ENCODE measurements around the gene MALRD1. TPM values are rescaled to one million over a fixed set of nuclear protein-coding genes. Genes with fewer than 3 reads are reported as not detected.

MALRD1 gene
- total RNA-seq, 2 experiments from 2014 or later, result not detected

- CTCF ChIA-PET, result no interaction called here
- POLR2A ChIA-PET, result no interaction called here
These were observed 325.4 kb downstream of the MALRD1 start for GRCh38 chr10:19373988-19374387.

GRCh38 chr10:19385846-19386450 is 337.3 kb downstream of the MALRD1 start:
- no peak for DNase-seq
- POLR2A ChIA-PET, result no interaction called here
- Mint-ChIP-seq H3K4me1 (no peaks in the 10 kb centered on the region), H3K4me3 (no peak overlapping the region), H3K27me3 (no peaks in the 10 kb centered on the region), H3K9me3 (peaks cover 4% of the 10 kb centered on the region), H3K27ac (no peak overlapping the region), H3K36me3 (ENCODE audit: low read depth) (no peaks in the 10 kb centered on the region)
- CTCF ChIA-PET, result no interaction called here

More at GRCh38 chr10:19373988-19374387, 325.4 kb downstream of the MALRD1 start:
- H3K9me3 Mint-ChIP-seq, result no peaks in the 10 kb centered on the region
- DNase-seq, result no peak
- H3K27me3 Mint-ChIP-seq, result no peaks in the 10 kb centered on the region
- H3K27ac Mint-ChIP-seq, result no peak overlapping the region
- H3K36me3 Mint-ChIP-seq (ENCODE audit: low read depth), result no peaks in the 10 kb centered on the region
- H3K4me1 Mint-ChIP-seq, result no peaks in the 10 kb centered on the region
- no peak overlapping the region for H3K4me3 Mint-ChIP-seq

- Mint-ChIP-seq H3K4me1 (no peaks in the 10 kb centered on the region), H3K36me3 (ENCODE audit: low read depth) (no peaks in the 10 kb centered on the region), H3K9me3 (no peaks in the 10 kb centered on the region), H3K27me3 (no peaks in the 10 kb centered on the region), H3K27ac (no peak overlapping the region), H3K4me3 (no peak overlapping the region)
- no peak for DNase-seq
- ChIA-PET POLR2A (no interaction called here), CTCF (no interaction called here)
These were observed 360.3 kb downstream of the MALRD1 start for GRCh38 chr10:19408924-19409323.

- ChIA-PET CTCF (no interaction called here), POLR2A (no interaction called here)
- H3K27ac Mint-ChIP-seq, result no peak overlapping the region
- H3K4me3 Mint-ChIP-seq, result no peak overlapping the region
- no peak for DNase-seq
- H3K27me3 Mint-ChIP-seq, result no peaks in the 10 kb centered on the region
- no peaks in the 10 kb centered on the region for H3K4me1 Mint-ChIP-seq
- H3K36me3 Mint-ChIP-seq (ENCODE audit: low read depth), result no peaks in the 10 kb centered on the region
- H3K9me3 Mint-ChIP-seq, result no peaks in the 10 kb centered on the region
These were observed 362.5 kb downstream of the MALRD1 start for GRCh38 chr10:19411119-19411518.

GRCh38 chr10:19412531-19412930 is 363.9 kb downstream of the MALRD1 start:
- H3K27me3 Mint-ChIP-seq, result no peaks in the 10 kb centered on the region
- H3K9me3 Mint-ChIP-seq, result no peaks in the 10 kb centered on the region
- no peaks in the 10 kb centered on the region for H3K36me3 Mint-ChIP-seq (ENCODE audit: low read depth)
- H3K27ac Mint-ChIP-seq, result no peak overlapping the region
- no peaks in the 10 kb centered on the region for H3K4me1 Mint-ChIP-seq
- POLR2A ChIA-PET, result no interaction called here
- no peak overlapping the region for H3K4me3 Mint-ChIP-seq
- DNase-seq, result no peak
- CTCF ChIA-PET, result no interaction called here

- POLR2A ChIA-PET, result no interaction called here
- no peaks in the 10 kb centered on the region for H3K4me1 Mint-ChIP-seq
- no peak overlapping the region for H3K4me3 Mint-ChIP-seq
- H3K27me3 Mint-ChIP-seq, result no peaks in the 10 kb centered on the region
- no peaks in the 10 kb centered on the region for H3K36me3 Mint-ChIP-seq (ENCODE audit: low read depth)
- no peak for DNase-seq
- CTCF ChIA-PET, result interaction anchor here (0.6 kb wide), 1 partner anchor 1701 kb away, joined by 5 read pairs; no protein-coding TSS in a partner anchor
- no peaks in the 10 kb centered on the region for H3K9me3 Mint-ChIP-seq
- no peak overlapping the region for H3K27ac Mint-ChIP-seq
These were observed 367.6 kb downstream of the MALRD1 start for GRCh38 chr10:19416164-19416563.

GRCh38 chr10:19417740-19418139 is 369.1 kb downstream of the MALRD1 start:
- Mint-ChIP-seq H3K27ac (no peak overlapping the region), H3K36me3 (ENCODE audit: low read depth) (no peaks in the 10 kb centered on the region), H3K27me3 (no peaks in the 10 kb centered on the region), H3K4me1 (no peaks in the 10 kb centered on the region), H3K9me3 (no peaks in the 10 kb centered on the region), H3K4me3 (no peak overlapping the region)
- DNase-seq, result no peak
- POLR2A ChIA-PET, result no interaction called here
- CTCF ChIA-PET, result no interaction called here

- Mint-ChIP-seq H3K27ac (no peak overlapping the region), H3K36me3 (ENCODE audit: low read depth) (no peaks in the 10 kb centered on the region), H3K9me3 (no peaks in the 10 kb centered on the region), H3K4me1 (no peaks in the 10 kb centered on the region), H3K27me3 (no peaks in the 10 kb centered on the region), H3K4me3 (no peak overlapping the region)
- ChIA-PET CTCF (no interaction called here), POLR2A (no interaction called here)
- no peak for DNase-seq
These were observed 373.1 kb downstream of the MALRD1 start for GRCh38 chr10:19421674-19422073.

GRCh38 chr10:19426034-19426433 is 377.4 kb downstream of the MALRD1 start:
- Mint-ChIP-seq H3K27me3 (no peaks in the 10 kb centered on the region), H3K36me3 (ENCODE audit: low read depth) (no peaks in the 10 kb centered on the region), H3K4me1 (no peaks in the 10 kb centered on the region), H3K27ac (no peak overlapping the region), H3K9me3 (peaks cover 1% of the 10 kb centered on the region), H3K4me3 (no peak overlapping the region)
- CTCF ChIA-PET, result no interaction called here
- POLR2A ChIA-PET, result no interaction called here
- DNase-seq, result no peak

- Mint-ChIP-seq H3K36me3 (ENCODE audit: low read depth) (no peaks in the 10 kb centered on the region), H3K9me3 (peaks cover 6% of the 10 kb centered on the region), H3K27ac (no peak overlapping the region), H3K4me1 (no peaks in the 10 kb centered on the region), H3K4me3 (no peak overlapping the region), H3K27me3 (no peaks in the 10 kb centered on the region)
- POLR2A ChIA-PET, result no interaction called here
- CTCF ChIA-PET, result no interaction called here
- DNase-seq, result no peak
These were observed 383.2 kb downstream of the MALRD1 start for GRCh38 chr10:19431622-19432351.

GRCh38 chr10:19449860-19450259 is 401.3 kb downstream of the MALRD1 start:
- no peaks in the 10 kb centered on the region for H3K27me3 Mint-ChIP-seq
- H3K9me3 Mint-ChIP-seq, result peaks cover 3% of the 10 kb centered on the region
- CTCF ChIA-PET, result no interaction called here
- no peaks in the 10 kb centered on the region for H3K4me1 Mint-ChIP-seq
- POLR2A ChIA-PET, result no interaction called here
- no peaks in the 10 kb centered on the region for H3K36me3 Mint-ChIP-seq (ENCODE audit: low read depth)
- no peak for DNase-seq
- H3K4me3 Mint-ChIP-seq, result no peak overlapping the region
- no peak overlapping the region for H3K27ac Mint-ChIP-seq

- H3K27ac Mint-ChIP-seq, result no peak overlapping the region
- POLR2A ChIA-PET, result no interaction called here
- H3K4me3 Mint-ChIP-seq, result no peak overlapping the region
- H3K4me1 Mint-ChIP-seq, result no peaks in the 10 kb centered on the region
- no peaks in the 10 kb centered on the region for H3K36me3 Mint-ChIP-seq (ENCODE audit: low read depth)
- no peak for DNase-seq
- no peaks in the 10 kb centered on the region for H3K9me3 Mint-ChIP-seq
- CTCF ChIA-PET, result no interaction called here
- no peaks in the 10 kb centered on the region for H3K27me3 Mint-ChIP-seq
These were observed 402.8 kb downstream of the MALRD1 start for GRCh38 chr10:19451356-19451755.

GRCh38 chr10:19451937-19452336 is 403.3 kb downstream of the MALRD1 start:
- Mint-ChIP-seq H3K36me3 (ENCODE audit: low read depth) (no peaks in the 10 kb centered on the region), H3K9me3 (no peaks in the 10 kb centered on the region), H3K27me3 (no peaks in the 10 kb centered on the region), H3K4me1 (no peaks in the 10 kb centered on the region), H3K4me3 (no peak overlapping the region), H3K27ac (no peak overlapping the region)
- CTCF ChIA-PET, result no interaction called here
- DNase-seq, result no peak
- POLR2A ChIA-PET, result no interaction called here

- ChIA-PET POLR2A (no interaction called here), CTCF (no interaction called here)
- no peak overlapping the region for H3K4me3 Mint-ChIP-seq
- H3K9me3 Mint-ChIP-seq, result no peaks in the 10 kb centered on the region
- no peaks in the 10 kb centered on the region for H3K27me3 Mint-ChIP-seq
- no peaks in the 10 kb centered on the region for H3K4me1 Mint-ChIP-seq
- H3K27ac Mint-ChIP-seq, result no peak overlapping the region
- no peaks in the 10 kb centered on the region for H3K36me3 Mint-ChIP-seq (ENCODE audit: low read depth)
- DNase-seq, result no peak
These were observed 405.4 kb downstream of the MALRD1 start for GRCh38 chr10:19453967-19454366.
